GM19193 (cell line): ENCODE results near the gene PARP16.

ENCODE experiments used
- POLR2A ChIP-seq: IDR thresholded peaks from 4 replicates; pipeline ENCODE4 v1.6.1; 2011; ENCODE audit not compliant: insufficient read depth, insufficient read length; ENCODE audit errors: extremely low read depth

The PARP16 gene

DNA sequence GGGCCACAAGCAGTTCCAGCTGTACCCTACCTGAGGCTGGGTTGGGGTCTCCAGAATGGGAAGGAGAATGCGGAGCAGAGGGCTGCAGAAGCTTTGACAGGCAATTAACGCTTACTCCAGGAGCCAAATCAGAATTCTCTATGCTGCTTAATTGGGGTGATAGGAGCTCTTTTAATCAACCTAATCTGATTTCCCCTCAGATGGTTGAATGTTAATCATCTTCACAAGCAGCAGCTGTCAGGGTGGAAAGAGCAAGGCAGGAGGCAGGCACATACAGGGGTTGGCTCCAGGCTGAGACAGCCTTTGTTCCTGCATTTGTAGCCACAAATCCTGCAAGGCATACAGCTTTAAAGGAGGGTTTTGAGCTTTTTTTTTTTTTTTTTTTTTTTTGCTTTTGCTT lies 78.0 kb downstream of the PARP16 start:
- no peak for TF ChIP-seq POLR2A
